Tibial nerve (tissue), 4 donors: ENCODE data around the gene PRKCH.

ENCODE experiments used
- CTCF ChIP-seq, 5 experiments: fragments of 200-600 bp in 3 of 5; fragments of 450-650 bp in 2 of 5; sonication (generic) in 3 of 5; IDR thresholded peaks; one replicate each; pipeline ENCODE4 v1.5.1; 2016 to 2019; ENCODE audit warnings: antibody characterized with exemption in 5 of 5, mild to moderate bottlenecking in 3 of 5, moderate library complexity in 2 of 5
- EP300 ChIP-seq, 2 donors: sonication (generic); formaldehyde crosslinking; IDR thresholded peaks; one replicate each; pipeline ENCODE4 v1.6.1; 2017; ENCODE audit warnings: antibody characterized with exemption in 2 of 2, mild to moderate bottlenecking in 1 of 2
- POLR2A ChIP-seq, 2 donors: fragments of 450-650 bp; IDR thresholded peaks; one replicate each; pipeline ENCODE4 v1.6.1; 2017; ENCODE audit warnings: antibody characterized with exemption in 2 of 2, mild to moderate bottlenecking in 2 of 2, moderate library complexity in 2 of 2

GRCh38 chr14:61467296-61467695 lies 145.9 kb downstream of the PRKCH start:
- TF ChIP-seq CTCF (IDR thresholded peaks at IDR 0.05) (no peak), POLR2A (IDR thresholded peaks at IDR 0.05) (no peak), EP300 (IDR thresholded peaks at IDR 0.05) (peak in 1 of 2 donors; percentile 11)
